Measurements from ENCODE around the gene SHKBP1.

- TF ChIP-seq, protein P1, sequence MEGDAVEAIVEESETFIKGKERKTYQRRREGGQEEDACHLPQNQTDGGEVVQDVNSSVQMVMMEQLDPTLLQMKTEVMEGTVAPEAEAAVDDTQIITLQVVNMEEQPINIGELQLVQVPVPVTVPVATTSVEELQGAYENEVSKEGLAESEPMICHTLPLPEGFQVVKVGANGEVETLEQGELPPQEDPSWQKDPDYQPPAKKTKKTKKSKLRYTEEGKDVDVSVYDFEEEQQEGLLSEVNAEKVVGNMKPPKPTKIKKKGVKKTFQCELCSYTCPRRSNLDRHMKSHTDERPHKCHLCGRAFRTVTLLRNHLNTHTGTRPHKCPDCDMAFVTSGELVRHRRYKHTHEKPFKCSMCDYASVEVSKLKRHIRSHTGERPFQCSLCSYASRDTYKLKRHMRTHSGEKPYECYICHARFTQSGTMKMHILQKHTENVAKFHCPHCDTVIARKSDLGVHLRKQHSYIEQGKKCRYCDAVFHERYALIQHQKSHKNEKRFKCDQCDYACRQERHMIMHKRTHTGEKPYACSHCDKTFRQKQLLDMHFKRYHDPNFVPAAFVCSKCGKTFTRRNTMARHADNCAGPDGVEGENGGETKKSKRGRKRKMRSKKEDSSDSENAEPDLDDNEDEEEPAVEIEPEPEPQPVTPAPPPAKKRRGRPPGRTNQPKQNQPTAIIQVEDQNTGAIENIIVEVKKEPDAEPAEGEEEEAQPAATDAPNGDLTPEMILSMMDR (IDR thresholded peaks at IDR 0.05) = no peak
- TF ChIP-seq POLR2A (IDR thresholded peaks at IDR 0.05) = no peak
Observed at GRCh38 chr19:40632311-40633036, 55.8 kb downstream of the SHKBP1 start.

All from testis (tissue), 2 donors.